T-helper 1 cell treated with Interleukin-12 subunit alpha and Interleukin-12 subunit beta and Interleukin-4 antibody, amounts not matched to agents 30 μg/mL and 1 μg/mL, for 36 hours (primary cell): ENCODE results near the gene ATP8B4.

ENCODE experiments used
- H3K27ac Mint-ChIP-seq: one replicate; pipeline ENCODE4 v1.8.0; 2021; ENCODE audit warnings: mild to moderate bottlenecking, mixed read lengths
- H3K27me3 Mint-ChIP-seq: one replicate; pipeline ENCODE4 v1.8.0; 2021; ENCODE audit warnings: low read depth, mixed read lengths
- H3K36me3 Mint-ChIP-seq: one replicate; pipeline ENCODE4 v1.8.0; 2021; ENCODE audit warnings: low read depth, mixed read lengths
- H3K4me1 Mint-ChIP-seq: one replicate; pipeline ENCODE4 v1.8.0; 2021; ENCODE audit warnings: low read depth, mixed read lengths
- H3K4me3 Mint-ChIP-seq: one replicate; pipeline ENCODE4 v1.8.0; 2021; ENCODE audit warnings: mild to moderate bottlenecking, moderate library complexity, mixed read lengths
- H3K9me3 Mint-ChIP-seq: one replicate; pipeline ENCODE4 v1.8.0; 2021; ENCODE audit warnings: mixed read lengths

Gene ATP8B4

DNA sequence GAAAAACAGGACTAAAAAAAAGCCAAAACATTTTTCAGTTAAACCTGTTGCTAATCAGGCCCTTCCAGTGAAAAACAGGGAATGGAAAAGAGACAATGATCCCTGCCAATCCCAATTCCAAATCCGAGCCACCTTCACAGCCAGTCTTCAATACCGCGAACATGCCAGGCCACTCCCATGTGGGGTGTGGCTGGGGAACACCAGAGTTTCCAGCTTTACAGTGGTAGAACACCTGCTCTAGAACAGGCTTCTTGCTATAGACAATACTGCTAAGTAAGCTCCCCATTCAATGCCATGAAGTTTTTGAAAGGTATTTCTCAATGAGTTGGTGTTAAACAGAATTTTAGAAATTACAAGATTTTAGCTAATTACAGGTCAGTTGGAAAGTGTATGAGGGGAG lies 228.3 kb downstream of the ATP8B4 start:
- Mint-ChIP-seq H3K27ac (no peak overlapping the region), H3K4me3 (no peak overlapping the region), H3K9me3 (no peaks in the 10 kb centered on the region), H3K36me3 (peaks cover 39% of the 10 kb centered on the region), H3K27me3 (no peaks in the 10 kb centered on the region), H3K4me1 (no peaks in the 10 kb centered on the region)

DNA sequence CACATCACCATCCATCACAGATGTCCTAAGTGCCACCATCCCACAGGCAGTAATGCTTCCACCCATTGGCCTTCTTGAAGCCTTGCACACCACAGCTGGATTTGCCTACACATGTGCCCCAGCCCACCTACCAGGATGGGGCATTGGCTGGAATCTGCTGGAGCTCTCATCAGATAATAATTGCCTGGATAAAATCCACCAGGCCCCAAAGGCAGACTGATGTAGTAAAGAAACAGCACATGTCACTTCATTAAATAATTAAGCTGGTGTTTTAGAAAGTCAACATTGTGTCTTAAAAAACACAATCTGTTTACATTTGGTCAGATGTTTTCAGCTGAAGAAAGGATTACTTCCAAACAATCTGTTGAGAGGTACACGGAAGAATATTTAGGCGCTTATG lies 229.5 kb downstream of the ATP8B4 start:
- H3K9me3 Mint-ChIP-seq, result no peaks in the 10 kb centered on the region
- H3K27ac Mint-ChIP-seq, result no peak overlapping the region
- H3K4me3 Mint-ChIP-seq, result no peak overlapping the region
- H3K27me3 Mint-ChIP-seq, result no peaks in the 10 kb centered on the region
- no peaks in the 10 kb centered on the region for H3K4me1 Mint-ChIP-seq
- H3K36me3 Mint-ChIP-seq, result peaks cover 39% of the 10 kb centered on the region

DNA sequence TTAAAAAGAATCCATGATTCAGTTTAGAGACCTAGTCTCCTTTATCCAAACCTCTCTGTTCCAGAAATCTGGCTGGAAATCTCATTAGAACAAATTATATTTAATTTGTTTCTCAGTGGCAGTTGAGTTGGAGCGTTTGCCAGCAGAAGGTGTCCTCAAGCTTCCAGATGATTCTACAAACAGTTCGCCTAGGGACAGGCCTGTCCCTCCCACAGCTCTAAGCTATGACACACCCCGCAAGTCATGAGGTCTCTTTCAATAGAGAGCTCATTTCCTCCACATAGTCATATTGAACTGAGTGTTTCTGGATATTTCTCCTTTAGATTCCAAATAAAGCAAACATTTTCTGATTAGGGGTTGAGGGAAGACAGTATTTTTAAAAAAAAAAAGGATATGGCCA lies 230.3 kb downstream of the ATP8B4 start:
- no peaks in the 10 kb centered on the region for H3K27me3 Mint-ChIP-seq
- no peaks in the 10 kb centered on the region for H3K4me1 Mint-ChIP-seq
- H3K27ac Mint-ChIP-seq, result no peak overlapping the region
- no peak overlapping the region for H3K4me3 Mint-ChIP-seq
- H3K36me3 Mint-ChIP-seq, result peaks cover 37% of the 10 kb centered on the region
- H3K9me3 Mint-ChIP-seq, result no peaks in the 10 kb centered on the region

- Mint-ChIP-seq H3K27ac (no peak overlapping the region), H3K9me3 (no peaks in the 10 kb centered on the region), H3K4me1 (no peaks in the 10 kb centered on the region), H3K4me3 (no peak overlapping the region), H3K27me3 (no peaks in the 10 kb centered on the region), H3K36me3 (peaks cover 37% of the 10 kb centered on the region)
Measured at GRCh38 chr15:49888323-49888693, 230.7 kb downstream of the ATP8B4 start.

- no peaks in the 10 kb centered on the region for H3K9me3 Mint-ChIP-seq
- H3K27ac Mint-ChIP-seq, result no peak overlapping the region
- no peaks in the 10 kb centered on the region for H3K27me3 Mint-ChIP-seq
- H3K4me1 Mint-ChIP-seq, result no peaks in the 10 kb centered on the region
- no peak overlapping the region for H3K4me3 Mint-ChIP-seq
- peaks cover 35% of the 10 kb centered on the region for H3K36me3 Mint-ChIP-seq
Measured at GRCh38 chr15:49887659-49888322, 231.2 kb downstream of the ATP8B4 start.

- peaks cover 5% of the 10 kb centered on the region for H3K4me1 Mint-ChIP-seq
- H3K9me3 Mint-ChIP-seq, result no peaks in the 10 kb centered on the region
- no peaks in the 10 kb centered on the region for H3K27me3 Mint-ChIP-seq
- no peak overlapping the region for H3K4me3 Mint-ChIP-seq
- no peak overlapping the region for H3K27ac Mint-ChIP-seq
- H3K36me3 Mint-ChIP-seq, result peaks cover 20% of the 10 kb centered on the region
Measured at GRCh38 chr15:49883121-49883520, 235.9 kb downstream of the ATP8B4 start.

DNA sequence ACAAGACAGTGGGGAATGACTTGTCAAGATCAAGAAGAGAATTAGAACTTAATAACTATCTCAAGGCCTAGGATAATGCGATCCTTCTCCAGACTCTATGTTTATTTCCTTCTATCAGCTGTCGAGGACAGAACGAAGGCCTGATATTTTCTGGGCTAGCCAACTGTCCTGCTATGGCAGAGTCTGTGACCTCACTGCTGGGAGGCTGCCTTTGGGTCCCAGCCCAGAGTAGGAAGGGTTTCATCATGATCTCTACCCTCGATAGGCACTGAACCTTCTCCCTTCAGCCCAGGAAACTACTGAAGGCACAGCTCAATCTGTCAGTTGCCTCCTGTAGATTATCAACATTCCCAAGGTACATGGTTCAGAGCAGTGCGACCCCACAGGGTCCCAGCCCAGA lies 237.2 kb downstream of the ATP8B4 start:
- H3K4me1 Mint-ChIP-seq, result peaks cover 5% of the 10 kb centered on the region
- no peaks in the 10 kb centered on the region for H3K27me3 Mint-ChIP-seq
- no peaks in the 10 kb centered on the region for H3K9me3 Mint-ChIP-seq
- H3K36me3 Mint-ChIP-seq, result peaks cover 21% of the 10 kb centered on the region
- H3K27ac Mint-ChIP-seq, result no peak overlapping the region
- no peak overlapping the region for H3K4me3 Mint-ChIP-seq

DNA sequence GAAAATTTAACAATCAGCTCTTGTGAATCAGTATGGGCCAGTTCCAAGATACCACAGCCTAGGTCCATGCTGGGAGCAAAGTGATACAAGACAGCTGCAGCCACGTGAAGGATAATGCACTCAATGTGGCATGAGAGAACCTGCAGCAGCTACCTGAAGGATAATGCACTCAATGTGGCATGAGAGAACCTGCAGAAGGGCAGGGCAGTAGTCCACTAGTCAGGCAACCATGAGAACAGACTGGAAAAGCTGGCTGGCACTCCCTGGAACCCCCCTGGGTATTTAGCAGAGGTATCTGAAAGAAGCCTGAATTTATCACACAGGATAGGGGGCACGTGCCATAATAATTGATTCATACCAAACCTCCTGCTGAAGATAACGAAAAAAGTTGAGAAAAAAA lies 237.6 kb downstream of the ATP8B4 start:
- no peaks in the 10 kb centered on the region for H3K9me3 Mint-ChIP-seq
- peaks cover 5% of the 10 kb centered on the region for H3K4me1 Mint-ChIP-seq
- H3K4me3 Mint-ChIP-seq, result no peak overlapping the region
- H3K27me3 Mint-ChIP-seq, result no peaks in the 10 kb centered on the region
- no peak overlapping the region for H3K27ac Mint-ChIP-seq
- H3K36me3 Mint-ChIP-seq, result peaks cover 22% of the 10 kb centered on the region

- Mint-ChIP-seq H3K4me1 (peaks cover 5% of the 10 kb centered on the region), H3K36me3 (peaks cover 25% of the 10 kb centered on the region), H3K27me3 (no peaks in the 10 kb centered on the region), H3K9me3 (no peaks in the 10 kb centered on the region), H3K4me3 (no peak overlapping the region), H3K27ac (no peak overlapping the region)
Measured at GRCh38 chr15:49877873-49878521, 241.0 kb downstream of the ATP8B4 start.

GRCh38 chr15:49877117-49877872 lies 241.7 kb downstream of the ATP8B4 start:
- H3K4me3 Mint-ChIP-seq, result no peak overlapping the region
- H3K27me3 Mint-ChIP-seq, result no peaks in the 10 kb centered on the region
- no peak overlapping the region for H3K27ac Mint-ChIP-seq
- peaks cover 5% of the 10 kb centered on the region for H3K4me1 Mint-ChIP-seq
- peaks cover 28% of the 10 kb centered on the region for H3K36me3 Mint-ChIP-seq
- H3K9me3 Mint-ChIP-seq, result no peaks in the 10 kb centered on the region

- Mint-ChIP-seq H3K4me3 (no peak overlapping the region), H3K27me3 (no peaks in the 10 kb centered on the region), H3K4me1 (peaks cover 5% of the 10 kb centered on the region), H3K27ac (no peak overlapping the region), H3K9me3 (no peaks in the 10 kb centered on the region), H3K36me3 (peaks cover 33% of the 10 kb centered on the region)
Measured at GRCh38 chr15:49876401-49877038, 242.5 kb downstream of the ATP8B4 start.

GRCh38 chr15:49875392-49875791 lies 243.6 kb downstream of the ATP8B4 start:
- Mint-ChIP-seq H3K9me3 (no peaks in the 10 kb centered on the region), H3K27me3 (no peaks in the 10 kb centered on the region), H3K4me1 (peaks cover 5% of the 10 kb centered on the region), H3K36me3 (peaks cover 32% of the 10 kb centered on the region), H3K4me3 (no peak overlapping the region), H3K27ac (no peak overlapping the region)

DNA sequence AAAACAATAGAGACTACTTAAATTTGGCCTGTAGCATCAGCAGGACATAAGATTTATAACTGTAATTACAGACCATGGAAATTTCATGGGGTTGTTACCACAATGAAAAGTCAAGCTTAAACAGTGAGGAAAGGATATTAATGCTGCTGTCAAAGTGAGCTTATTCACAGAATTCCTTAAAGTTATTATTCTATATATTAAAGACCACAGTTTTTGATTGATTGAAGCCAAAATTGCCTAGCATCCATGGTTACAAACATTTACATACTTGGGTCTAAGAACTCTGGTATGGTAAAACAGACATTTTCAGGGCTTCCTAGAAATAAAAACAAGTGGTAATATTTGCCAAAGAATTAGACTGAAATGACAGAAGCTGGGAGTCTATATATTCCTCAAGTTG lies 248.6 kb downstream of the ATP8B4 start:
- H3K4me1 Mint-ChIP-seq, result peaks cover 4% of the 10 kb centered on the region
- H3K36me3 Mint-ChIP-seq, result peaks cover 29% of the 10 kb centered on the region
- H3K4me3 Mint-ChIP-seq, result no peak overlapping the region
- H3K9me3 Mint-ChIP-seq, result no peaks in the 10 kb centered on the region
- H3K27me3 Mint-ChIP-seq, result no peaks in the 10 kb centered on the region
- H3K27ac Mint-ChIP-seq, result no peak overlapping the region

GRCh38 chr15:49868348-49868747 lies 250.7 kb downstream of the ATP8B4 start:
- H3K36me3 Mint-ChIP-seq, result peaks cover 24% of the 10 kb centered on the region
- H3K9me3 Mint-ChIP-seq, result no peaks in the 10 kb centered on the region
- H3K27ac Mint-ChIP-seq, result no peak overlapping the region
- H3K4me3 Mint-ChIP-seq, result no peak overlapping the region
- no peaks in the 10 kb centered on the region for H3K27me3 Mint-ChIP-seq
- peaks cover 4% of the 10 kb centered on the region for H3K4me1 Mint-ChIP-seq
